Muscle layer of duodenum (tissue), 2 donors: ENCODE measurements around the gene CAMKK1.
A peak's percentile ranks its signal among the peaks of the same experiment; 100 is the strongest.
"Not testable (repeated sequence)": the region's sequence is repeated elsewhere in the genome, so short reads cannot be mapped to it uniquely, and the experiment has no call there.

Experiments used
- H3K27ac ChIP-seq: one replicate; pipeline ENCODE4 v1.7.0; 2013; ENCODE audit warnings: mild to moderate bottlenecking, low read length
- H3K27me3 ChIP-seq: one replicate; pipeline ENCODE4 v1.7.0; 2013; ENCODE audit warnings: low read depth, mild to moderate bottlenecking, control low read depth, low read length
- H3K36me3 ChIP-seq, 2 donors: one replicate each; pipeline ENCODE4 v1.7.0; 2013; ENCODE audit warnings: low read length in 2 of 2, control low read depth in 1 of 2, mild to moderate bottlenecking in 1 of 2; ENCODE audit not compliant: insufficient read depth in 2 of 2, control insufficient read depth in 1 of 2
- H3K4me1 ChIP-seq, 2 donors: one replicate each; pipeline ENCODE4 v1.7.0; 2013; ENCODE audit warnings: low read length in 2 of 2, mild to moderate bottlenecking in 2 of 2, control low read depth in 1 of 2, moderate library complexity in 1 of 2; ENCODE audit not compliant: insufficient read depth in 2 of 2, control insufficient read depth in 1 of 2
- H3K4me3 ChIP-seq, 2 donors: one replicate each; pipeline ENCODE4 v1.7.0; 2013; ENCODE audit warnings: low read length in 2 of 2, low read depth in 1 of 2, mild to moderate bottlenecking in 1 of 2
- H3K9me3 ChIP-seq, 2 donors: one replicate each; pipeline ENCODE4 v1.7.0; 2013; ENCODE audit warnings: low read length in 2 of 2, control low read depth in 1 of 2, mild to moderate bottlenecking in 1 of 2; ENCODE audit not compliant: control insufficient read depth in 1 of 2
- donor health status: healthy.

Gene CAMKK1

DNA sequence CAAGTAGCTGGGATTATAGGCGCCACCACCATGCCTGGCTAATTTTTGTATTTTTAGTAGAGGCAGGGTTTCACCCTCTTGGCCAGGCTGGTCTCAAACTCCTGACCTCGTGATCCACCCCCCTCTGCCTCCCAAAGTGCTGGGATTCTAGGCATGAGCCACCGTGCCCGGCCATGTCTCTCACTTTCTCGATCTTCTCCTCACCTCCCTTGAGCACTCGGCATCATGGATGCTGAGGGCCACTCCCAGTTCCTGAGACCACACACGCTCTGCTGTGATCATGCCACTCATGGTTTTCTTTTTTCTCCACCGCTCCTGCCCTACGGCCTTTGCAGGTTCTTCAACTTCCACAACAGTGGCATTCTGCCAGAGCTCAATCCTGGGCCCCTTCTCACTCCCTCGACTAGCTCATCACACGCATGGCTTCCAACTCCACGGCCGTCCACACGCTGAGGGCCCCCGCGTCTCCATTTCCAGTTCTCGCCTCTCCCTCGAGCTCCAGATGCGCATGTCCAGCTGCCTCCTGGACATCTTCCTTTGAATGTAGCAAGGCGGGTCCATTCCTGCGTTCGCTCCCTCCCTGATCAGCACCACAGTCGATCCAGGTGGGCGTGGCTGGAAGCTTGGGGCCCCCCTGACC, 41.3 kb downstream of the CAMKK1 start:
- Histone ChIP-seq H3K4me3 (no peak overlapping the region), H3K4me1 (no peaks in the 10 kb centered on the region), H3K9me3 (no peaks in the 10 kb centered on the region), H3K27ac (no peak overlapping the region), H3K27me3 (no peaks in the 10 kb centered on the region), H3K36me3 (no peaks in the 10 kb centered on the region)

GRCh38 chr17:3848229-3848835, 44.5 kb downstream of the CAMKK1 start:
- no peak overlapping the region for H3K4me3 ChIP-seq
- no peaks in the 10 kb centered on the region for H3K9me3 ChIP-seq
- H3K27me3 ChIP-seq = no peaks in the 10 kb centered on the region
- H3K36me3 ChIP-seq = no peaks in the 10 kb centered on the region
- H3K27ac ChIP-seq = no peak overlapping the region
- H3K4me1 ChIP-seq = peaks cover 4 to 17% of the 10 kb centered on the region in 2 donors

DNA sequence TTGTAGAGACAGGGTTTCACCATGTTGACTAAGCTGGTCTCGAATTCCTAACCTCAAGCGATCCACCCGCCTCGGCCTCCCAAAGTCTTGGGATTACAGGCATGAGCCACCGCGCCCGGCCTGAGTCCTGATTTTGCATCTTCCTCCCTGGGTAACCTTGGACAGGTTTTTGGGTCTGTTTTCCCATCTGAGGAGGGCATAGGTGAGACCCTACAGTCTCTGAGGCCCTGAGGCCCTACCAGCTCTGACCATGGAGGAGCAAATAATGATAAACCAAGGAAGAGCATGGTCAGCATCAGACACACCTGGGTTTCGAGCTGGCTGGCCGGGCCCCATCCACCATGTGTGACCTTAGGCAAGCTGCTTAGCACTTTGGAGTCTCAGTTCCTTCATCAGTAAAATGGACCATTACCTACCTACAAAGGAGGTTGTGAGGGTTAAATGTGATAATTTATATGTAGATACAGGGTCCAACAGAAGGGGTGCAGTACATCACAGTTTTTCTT, 45.6 kb downstream of the CAMKK1 start:
- H3K27ac ChIP-seq = no peak overlapping the region
- no peak overlapping the region for H3K4me3 ChIP-seq
- H3K36me3 ChIP-seq = peaks cover 8 to 10% of the 10 kb centered on the region in 2 donors
- H3K27me3 ChIP-seq = no peaks in the 10 kb centered on the region
- peaks cover 4 to 17% of the 10 kb centered on the region in 2 donors for H3K4me1 ChIP-seq
- H3K9me3 ChIP-seq = no peaks in the 10 kb centered on the region

DNA sequence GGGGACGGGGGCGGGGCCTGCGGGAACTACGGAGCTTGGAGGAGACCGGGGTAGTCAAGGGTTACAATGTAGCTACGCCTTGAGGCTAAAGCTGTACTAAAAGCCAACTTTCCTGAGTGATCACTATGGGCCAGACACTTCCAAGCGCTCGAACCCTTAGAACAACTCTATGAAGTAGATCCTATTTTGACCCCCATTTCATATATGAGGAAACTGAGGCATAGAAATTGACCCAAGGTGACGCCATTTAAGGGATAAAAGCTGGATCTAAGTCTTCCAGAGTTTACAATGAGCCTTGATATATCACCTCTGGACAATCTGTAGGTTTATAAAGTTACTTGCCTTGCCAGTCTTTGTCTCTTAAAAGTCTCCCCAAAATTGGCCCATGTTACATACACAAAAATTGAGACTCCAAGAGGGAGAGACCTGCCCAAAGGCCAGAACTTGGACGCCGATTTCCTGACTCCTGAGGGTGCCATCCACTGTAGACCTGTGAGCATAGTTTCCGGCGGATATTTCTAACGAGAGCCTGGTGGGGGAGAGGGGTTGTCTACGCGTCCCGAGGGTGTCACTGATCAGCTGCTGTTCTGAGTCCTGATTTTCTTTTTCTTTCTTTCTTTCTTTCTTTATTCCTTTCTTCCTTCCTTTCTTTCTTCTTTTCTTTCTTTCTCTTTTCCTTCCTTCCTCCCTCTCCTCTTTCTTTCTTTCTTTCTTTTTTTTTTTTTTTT, 46.3 kb downstream of the CAMKK1 start:
- H3K4me1 ChIP-seq = peaks cover 4 to 17% of the 10 kb centered on the region in 2 donors
- H3K36me3 ChIP-seq = peaks cover 8 to 16% of the 10 kb centered on the region in 2 donors
- H3K9me3 ChIP-seq = no peaks in the 10 kb centered on the region
- H3K4me3 ChIP-seq = peak overlapping the region; percentile 48 to 93
- H3K27me3 ChIP-seq = no peaks in the 10 kb centered on the region
- no peak overlapping the region for H3K27ac ChIP-seq

- Histone ChIP-seq H3K36me3 (peaks cover 8 to 21% of the 10 kb centered on the region in 2 donors), H3K27ac (peak within 1 kb of the TSS; percentile 67), H3K27me3 (no peaks in the 10 kb centered on the region), H3K9me3 (no peaks in the 10 kb centered on the region), H3K4me3 (peak within 1 kb of the TSS; percentile 75 to 93), H3K4me1 (peaks cover 4 to 17% of the 10 kb centered on the region in 2 donors)
Observed at GRCh38 chr17:3845621-3846436, 47.0 kb downstream of the CAMKK1 start, which contains the start of gene NCBP3. NCBP3 (minus strand) TSS chr17:3846246; CDS start chr17:3846223, 23 bp downstream.

GRCh38 chr17:3845291-3845620, 47.6 kb downstream of the CAMKK1 start:
- Histone ChIP-seq H3K4me1 (peaks cover 4 to 17% of the 10 kb centered on the region in 2 donors), H3K27ac (peak overlapping the region; percentile 67), H3K36me3 (peaks cover 8 to 21% of the 10 kb centered on the region in 2 donors), H3K27me3 (no peaks in the 10 kb centered on the region), H3K9me3 (no peaks in the 10 kb centered on the region), H3K4me3 (peak overlapping the region; percentile 75 to 93)

GRCh38 chr17:3844556-3844955, 48.3 kb downstream of the CAMKK1 start:
- Histone ChIP-seq H3K4me3 (peak overlapping the region in 1 of 2 donors; percentile 93), H3K36me3 (peaks cover 12 to 26% of the 10 kb centered on the region in 2 donors)

GRCh38 chr17:3843935-3844516, 48.8 kb downstream of the CAMKK1 start:
- Histone ChIP-seq H3K4me3 (no peak overlapping the region), H3K9me3 (no peaks in the 10 kb centered on the region)

More at GRCh38 chr17:3844556-3844955, 48.3 kb downstream of the CAMKK1 start:
- not testable (repeated sequence) for H3K9me3 ChIP-seq, H3K27ac ChIP-seq, H3K27me3 ChIP-seq
- H3K4me1 ChIP-seq = peaks cover 4 to 17% of the 10 kb centered on the region in 2 donors

DNA sequence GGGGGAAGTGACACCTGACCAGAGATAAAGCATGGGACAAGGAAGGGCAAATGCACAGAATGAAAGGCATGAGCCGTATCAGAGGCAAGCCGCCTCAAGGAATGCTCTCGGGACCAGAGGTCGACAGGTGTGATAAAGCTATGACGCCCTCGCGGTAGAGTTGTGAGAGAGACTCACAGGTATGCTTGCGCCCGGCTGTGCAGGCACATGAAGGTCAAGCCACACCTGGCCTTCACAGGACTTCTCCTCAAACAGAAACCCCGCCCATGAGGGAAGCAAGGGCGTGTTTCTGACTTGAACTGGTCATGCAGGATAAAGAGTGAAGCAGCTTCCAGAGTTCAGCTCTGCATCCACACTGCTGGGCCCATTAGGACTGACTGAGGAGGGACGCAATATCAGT, 54.6 kb downstream of the CAMKK1 start:
- peak overlapping the region; percentile 59 for H3K27ac ChIP-seq
- no peaks in the 10 kb centered on the region for H3K9me3 ChIP-seq
- no peaks in the 10 kb centered on the region for H3K27me3 ChIP-seq
- H3K4me1 ChIP-seq = no peaks in the 10 kb centered on the region
- H3K4me3 ChIP-seq = no peak overlapping the region
- H3K36me3 ChIP-seq = peaks cover 28 to 41% of the 10 kb centered on the region in 2 donors

More at GRCh38 chr17:3843935-3844516, 48.8 kb downstream of the CAMKK1 start:
- H3K27me3 ChIP-seq = no peaks in the 10 kb centered on the region
- no peak overlapping the region for H3K27ac ChIP-seq
- H3K4me1 ChIP-seq = peaks cover 4 to 17% of the 10 kb centered on the region in 2 donors
- peaks cover 12 to 31% of the 10 kb centered on the region in 2 donors for H3K36me3 ChIP-seq

DNA sequence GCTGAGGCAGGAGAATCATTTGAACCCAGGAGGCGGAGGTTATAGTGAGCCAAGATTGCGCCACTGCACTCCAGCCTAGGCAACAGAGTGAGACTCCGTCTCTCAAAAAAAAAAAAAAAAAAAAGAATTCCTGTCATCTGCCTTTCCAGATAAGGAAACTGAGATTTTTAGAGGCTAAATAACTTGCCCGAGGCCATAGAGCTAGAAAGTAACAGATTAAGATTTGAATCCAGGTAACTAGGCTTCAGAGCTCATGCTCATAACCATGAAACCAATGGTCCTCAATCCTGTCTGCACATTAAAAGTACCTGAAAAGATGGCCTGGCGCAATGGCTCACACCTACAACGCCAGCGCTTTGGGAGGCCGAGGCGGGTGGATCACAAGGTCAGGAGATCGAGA, 56.3 kb downstream of the CAMKK1 start:
- H3K27me3 ChIP-seq = no peaks in the 10 kb centered on the region
- no peaks in the 10 kb centered on the region for H3K9me3 ChIP-seq
- no peak overlapping the region for H3K27ac ChIP-seq
- H3K36me3 ChIP-seq = peaks cover 20 to 24% of the 10 kb centered on the region in 2 donors
- H3K4me1 ChIP-seq = no peaks in the 10 kb centered on the region
- no peak overlapping the region for H3K4me3 ChIP-seq
